ENCODE measurements around the gene ZNF598. TPM values are rescaled to one million over a fixed set of nuclear protein-coding genes. Genes with fewer than 3 reads are reported as not detected.

ZNF598 gene
- total and polyA plus RNA-seq, 2 of the 13 experiments (the other 11 are each of a cell fraction or from before 2014, with no cell fraction given): 13.5 to 14.2 TPM

DNA sequence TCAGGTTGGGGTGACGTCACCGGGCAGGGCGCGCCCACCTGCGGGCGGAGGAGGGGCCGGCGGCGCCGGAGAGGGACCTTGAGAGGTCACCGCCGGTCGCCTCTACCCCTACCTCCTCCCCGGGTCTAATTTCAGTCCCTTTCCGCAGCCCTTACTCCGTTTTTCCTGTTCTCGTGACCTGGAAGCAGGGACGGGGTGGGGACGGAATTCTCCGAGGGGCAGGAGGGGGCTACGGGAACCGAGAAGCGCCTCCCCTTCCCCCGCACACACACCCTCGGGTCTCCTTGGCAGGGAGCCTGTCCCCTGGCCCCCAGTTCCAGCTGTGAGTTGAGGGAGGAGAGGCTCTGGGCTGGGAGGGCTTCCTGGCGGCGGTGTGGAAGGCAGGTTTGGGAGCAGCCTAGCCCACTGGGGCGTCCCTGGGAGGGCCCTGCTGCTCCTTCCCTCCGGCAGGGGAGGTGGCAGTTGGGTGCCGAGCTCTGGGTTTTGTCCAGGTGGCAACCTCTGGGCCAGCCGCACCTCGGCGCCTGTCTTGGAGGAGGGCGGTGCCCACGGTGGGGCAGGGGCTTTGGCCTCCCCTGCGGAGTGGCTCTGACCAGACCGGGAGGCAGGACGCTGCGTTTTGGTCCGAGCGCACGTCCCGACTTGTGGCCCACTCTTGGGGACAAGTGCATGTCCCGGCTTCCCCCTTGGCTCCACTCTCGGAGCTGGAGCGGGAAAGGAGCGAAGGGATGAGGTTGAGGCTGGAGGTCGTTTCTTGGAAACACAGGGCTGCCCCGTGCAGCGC, 19.1 kb downstream of the ZNF598 start (continued):
- TF ChIP-seq TBX2 (CRISPR knock-in tag; IDR thresholded peaks at IDR 0.05; ENCODE audit: borderline replicate concordance) (no peak), ZNF776 (CRISPR knock-in tag; IDR thresholded peaks at IDR 0.05) (no peak), SMARCE1 (IDR thresholded peaks at IDR 0.05; ENCODE audit: borderline replicate concordance) (no peak), CHD2 (IDR thresholded peaks at IDR 0.05; ENCODE audit: low read depth, low read length) (no peak), HHEX (CRISPR knock-in tag; IDR thresholded peaks at IDR 0.05) (no peak), TAF15 (IDR thresholded peaks at IDR 0.05; ENCODE audit: low read depth, low read length, poor library complexity, severe bottlenecking) (no peak), SOX5 (CRISPR knock-in tag; IDR thresholded peaks at IDR 0.05; ENCODE audit: borderline replicate concordance) (0 out of 2 replicates have a peak, but pooled peaks have one; percentile 19), STAT5B (CRISPR knock-in tag; IDR thresholded peaks at IDR 0.05) (no peak), ZNF354B (CRISPR knock-in tag; IDR thresholded peaks at IDR 0.05) (no peak), RXRB (CRISPR knock-in tag; IDR thresholded peaks at IDR 0.05; ENCODE audit: borderline replicate concordance) (no peak; the same call in 1 of the 2 replicates), ZNF724P (CRISPR knock-in tag; IDR thresholded peaks at IDR 0.05; ENCODE audit: borderline replicate concordance) (0 out of 2 replicates have a peak, but pooled peaks have one; percentile 18), NRL (CRISPR knock-in tag; IDR thresholded peaks at IDR 0.05; ENCODE audit: borderline replicate concordance) (peak; percentile 44; the same call in 1 of the 2 replicates), ZSCAN31 (CRISPR knock-in tag; IDR thresholded peaks at IDR 0.05; ENCODE audit: low read depth) (no peak), CCDC6 (CRISPR knock-in tag; IDR thresholded peaks at IDR 0.05) (no peak), SRY (CRISPR knock-in tag; IDR thresholded peaks at IDR 0.05) (no peak; the same call in 1 of the 2 replicates), ZNF720 (CRISPR knock-in tag; IDR thresholded peaks at IDR 0.05) (no peak), HDAC6 (IDR thresholded peaks at IDR 0.05; ENCODE audit: low read depth, low read length) (no peak), ZFP37 (CRISPR knock-in tag; IDR thresholded peaks at IDR 0.05; ENCODE audit: borderline replicate concordance) (no peak), ZNF737 (CRISPR knock-in tag; IDR thresholded peaks at IDR 0.05; ENCODE audit: borderline replicate concordance) (no peak), EED (CRISPR knock-in tag; IDR thresholded peaks at IDR 0.05) (no peak), ZNF552 (CRISPR knock-in tag; IDR thresholded peaks at IDR 0.05; ENCODE audit: borderline replicate concordance) (no peak)
- TF ChIP-seq, protein P1, sequence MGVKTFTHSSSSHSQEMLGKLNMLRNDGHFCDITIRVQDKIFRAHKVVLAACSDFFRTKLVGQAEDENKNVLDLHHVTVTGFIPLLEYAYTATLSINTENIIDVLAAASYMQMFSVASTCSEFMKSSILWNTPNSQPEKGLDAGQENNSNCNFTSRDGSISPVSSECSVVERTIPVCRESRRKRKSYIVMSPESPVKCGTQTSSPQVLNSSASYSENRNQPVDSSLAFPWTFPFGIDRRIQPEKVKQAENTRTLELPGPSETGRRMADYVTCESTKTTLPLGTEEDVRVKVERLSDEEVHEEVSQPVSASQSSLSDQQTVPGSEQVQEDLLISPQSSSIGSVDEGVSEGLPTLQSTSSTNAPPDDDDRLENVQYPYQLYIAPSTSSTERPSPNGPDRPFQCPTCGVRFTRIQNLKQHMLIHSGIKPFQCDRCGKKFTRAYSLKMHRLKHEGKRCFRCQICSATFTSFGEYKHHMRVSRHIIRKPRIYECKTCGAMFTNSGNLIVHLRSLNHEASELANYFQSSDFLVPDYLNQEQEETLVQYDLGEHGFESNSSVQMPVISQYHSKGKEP (CRISPR knock-in tag; IDR thresholded peaks at IDR 0.05): no peak
- TF ChIP-seq, protein P2, sequence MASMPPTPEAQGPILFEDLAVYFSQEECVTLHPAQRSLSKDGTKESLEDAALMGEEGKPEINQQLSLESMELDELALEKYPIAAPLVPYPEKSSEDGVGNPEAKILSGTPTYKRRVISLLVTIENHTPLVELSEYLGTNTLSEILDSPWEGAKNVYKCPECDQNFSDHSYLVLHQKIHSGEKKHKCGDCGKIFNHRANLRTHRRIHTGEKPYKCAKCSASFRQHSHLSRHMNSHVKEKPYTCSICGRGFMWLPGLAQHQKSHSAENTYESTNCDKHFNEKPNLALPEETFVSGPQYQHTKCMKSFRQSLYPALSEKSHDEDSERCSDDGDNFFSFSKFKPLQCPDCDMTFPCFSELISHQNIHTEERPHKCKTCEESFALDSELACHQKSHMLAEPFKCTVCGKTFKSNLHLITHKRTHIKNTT (CRISPR knock-in tag; IDR thresholded peaks at IDR 0.05): no peak
- TF ChIP-seq, protein P3, sequence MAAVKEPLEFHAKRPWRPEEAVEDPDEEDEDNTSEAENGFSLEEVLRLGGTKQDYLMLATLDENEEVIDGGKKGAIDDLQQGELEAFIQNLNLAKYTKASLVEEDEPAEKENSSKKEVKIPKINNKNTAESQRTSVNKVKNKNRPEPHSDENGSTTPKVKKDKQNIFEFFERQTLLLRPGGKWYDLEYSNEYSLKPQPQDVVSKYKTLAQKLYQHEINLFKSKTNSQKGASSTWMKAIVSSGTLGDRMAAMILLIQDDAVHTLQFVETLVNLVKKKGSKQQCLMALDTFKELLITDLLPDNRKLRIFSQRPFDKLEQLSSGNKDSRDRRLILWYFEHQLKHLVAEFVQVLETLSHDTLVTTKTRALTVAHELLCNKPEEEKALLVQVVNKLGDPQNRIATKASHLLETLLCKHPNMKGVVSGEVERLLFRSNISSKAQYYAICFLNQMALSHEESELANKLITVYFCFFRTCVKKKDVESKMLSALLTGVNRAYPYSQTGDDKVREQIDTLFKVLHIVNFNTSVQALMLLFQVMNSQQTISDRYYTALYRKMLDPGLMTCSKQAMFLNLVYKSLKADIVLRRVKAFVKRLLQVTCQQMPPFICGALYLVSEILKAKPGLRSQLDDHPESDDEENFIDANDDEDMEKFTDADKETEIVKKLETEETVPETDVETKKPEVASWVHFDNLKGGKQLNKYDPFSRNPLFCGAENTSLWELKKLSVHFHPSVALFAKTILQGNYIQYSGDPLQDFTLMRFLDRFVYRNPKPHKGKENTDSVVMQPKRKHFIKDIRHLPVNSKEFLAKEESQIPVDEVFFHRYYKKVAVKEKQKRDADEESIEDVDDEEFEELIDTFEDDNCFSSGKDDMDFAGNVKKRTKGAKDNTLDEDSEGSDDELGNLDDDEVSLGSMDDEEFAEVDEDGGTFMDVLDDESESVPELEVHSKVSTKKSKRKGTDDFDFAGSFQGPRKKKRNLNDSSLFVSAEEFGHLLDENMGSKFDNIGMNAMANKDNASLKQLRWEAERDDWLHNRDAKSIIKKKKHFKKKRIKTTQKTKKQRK (IDR thresholded peaks at IDR 0.05; ENCODE audit: low read length): no peak
- TF ChIP-seq, protein P4, sequence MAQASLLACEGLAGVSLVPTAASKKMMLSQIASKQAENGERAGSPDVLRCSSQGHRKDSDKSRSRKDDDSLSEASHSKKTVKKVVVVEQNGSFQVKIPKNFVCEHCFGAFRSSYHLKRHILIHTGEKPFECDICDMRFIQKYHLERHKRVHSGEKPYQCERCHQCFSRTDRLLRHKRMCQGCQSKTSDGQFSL (CRISPR knock-in tag; IDR thresholded peaks at IDR 0.05): no peak

Data from HepG2 (cell line).